ENCODE results near the gene B3GALT6. TPM values are rescaled to one million over a fixed set of nuclear protein-coding genes. Genes with fewer than 3 reads are reported as not detected.

The B3GALT6 gene
- total RNA-seq, 1 donor, result 5.9 TPM

DNA sequence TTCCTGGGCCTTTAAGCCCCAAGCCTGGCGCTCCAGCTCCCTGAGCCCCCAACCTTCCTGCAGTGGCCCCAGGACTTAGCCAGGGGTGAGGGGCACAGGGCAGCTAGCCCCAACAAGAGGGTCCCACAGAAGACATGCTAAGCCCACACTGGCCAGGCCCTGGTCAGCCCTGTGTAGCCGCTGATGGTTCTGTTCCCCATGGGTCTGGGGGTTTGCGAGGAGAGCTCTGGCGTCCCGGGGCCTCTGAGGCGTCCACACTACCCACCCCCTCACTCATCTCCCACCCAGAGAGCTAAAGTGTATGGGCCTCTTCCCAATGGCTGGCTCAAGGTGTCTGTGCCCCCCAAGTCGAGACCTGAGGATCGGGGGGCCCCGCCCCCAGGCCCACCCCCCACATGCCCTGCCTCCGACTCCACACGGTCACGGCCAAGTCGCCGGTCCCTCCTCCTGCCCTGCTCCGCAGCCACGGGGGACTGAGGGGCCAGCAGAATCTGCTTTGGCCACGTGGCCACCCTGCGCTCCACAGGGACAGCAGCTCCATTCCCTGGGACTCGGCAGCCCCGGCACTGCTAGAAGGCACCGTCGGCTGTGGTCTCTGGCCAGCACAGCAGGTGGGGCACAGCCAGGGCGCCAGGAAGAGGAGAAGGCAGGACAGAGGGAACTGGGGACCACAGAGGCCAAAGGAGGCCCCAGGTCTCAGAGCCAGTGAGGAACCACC is 33.5 kb upstream of the B3GALT6 start:
- Histone ChIP-seq H3K27me3 (ENCODE audit: insufficient read depth, low read length) (no peaks in the 10 kb centered on the region), H3K4me3 (ENCODE audit: low read length) (no peak overlapping the region), H3K4me1 (ENCODE audit: insufficient read depth, low read length) (peaks cover 4% of the 10 kb centered on the region), H3K9me3 (ENCODE audit: low read depth, low read length) (no peaks in the 10 kb centered on the region)

DNA sequence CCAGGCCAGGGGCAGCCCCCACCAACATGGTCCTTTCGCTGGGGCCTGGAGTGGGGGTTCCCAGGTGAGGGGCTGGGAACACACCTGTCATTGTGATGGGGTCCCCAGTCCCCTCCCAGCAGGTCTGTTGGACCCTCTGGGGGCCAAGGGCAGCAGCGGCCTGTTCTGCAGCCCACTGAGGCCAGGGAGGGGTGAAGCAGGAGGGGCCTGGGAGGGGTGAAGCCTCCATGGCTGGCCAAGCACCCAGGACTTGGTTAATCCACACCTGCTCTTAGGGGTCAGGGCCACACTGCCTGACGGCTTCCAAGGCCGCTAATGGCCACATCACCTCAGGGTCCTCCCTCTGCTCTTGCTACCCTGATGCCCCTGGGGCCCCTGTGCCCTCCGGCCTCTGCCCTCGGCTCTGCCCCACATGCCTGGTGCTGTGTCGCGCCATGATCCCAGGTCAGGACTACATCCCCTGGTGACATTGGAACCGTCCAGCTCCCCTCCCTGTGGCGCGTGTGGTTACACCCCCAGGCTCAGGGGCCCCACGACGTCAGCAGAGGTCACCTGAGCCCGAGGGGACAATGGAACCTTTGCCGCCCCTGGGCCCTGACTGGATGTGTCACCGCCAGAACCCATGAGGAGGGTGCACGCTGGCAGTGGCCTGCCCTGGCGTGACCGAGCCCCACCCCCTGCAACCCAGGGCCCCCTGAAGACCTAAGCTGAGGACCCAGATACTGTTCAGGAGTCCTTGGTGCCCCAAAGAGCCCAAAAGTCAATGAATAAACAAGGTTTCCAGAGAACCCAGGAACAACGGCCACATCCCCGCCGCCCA is 32.7 kb upstream of the B3GALT6 start:
- H3K4me3 ChIP-seq (ENCODE audit: low read length), result no peak overlapping the region
- H3K4me1 ChIP-seq (ENCODE audit: insufficient read depth, low read length), result peaks cover 4% of the 10 kb centered on the region
- no peaks in the 10 kb centered on the region for H3K27me3 ChIP-seq (ENCODE audit: insufficient read depth, low read length)
- H3K9me3 ChIP-seq (ENCODE audit: low read depth, low read length), result no peaks in the 10 kb centered on the region

DNA sequence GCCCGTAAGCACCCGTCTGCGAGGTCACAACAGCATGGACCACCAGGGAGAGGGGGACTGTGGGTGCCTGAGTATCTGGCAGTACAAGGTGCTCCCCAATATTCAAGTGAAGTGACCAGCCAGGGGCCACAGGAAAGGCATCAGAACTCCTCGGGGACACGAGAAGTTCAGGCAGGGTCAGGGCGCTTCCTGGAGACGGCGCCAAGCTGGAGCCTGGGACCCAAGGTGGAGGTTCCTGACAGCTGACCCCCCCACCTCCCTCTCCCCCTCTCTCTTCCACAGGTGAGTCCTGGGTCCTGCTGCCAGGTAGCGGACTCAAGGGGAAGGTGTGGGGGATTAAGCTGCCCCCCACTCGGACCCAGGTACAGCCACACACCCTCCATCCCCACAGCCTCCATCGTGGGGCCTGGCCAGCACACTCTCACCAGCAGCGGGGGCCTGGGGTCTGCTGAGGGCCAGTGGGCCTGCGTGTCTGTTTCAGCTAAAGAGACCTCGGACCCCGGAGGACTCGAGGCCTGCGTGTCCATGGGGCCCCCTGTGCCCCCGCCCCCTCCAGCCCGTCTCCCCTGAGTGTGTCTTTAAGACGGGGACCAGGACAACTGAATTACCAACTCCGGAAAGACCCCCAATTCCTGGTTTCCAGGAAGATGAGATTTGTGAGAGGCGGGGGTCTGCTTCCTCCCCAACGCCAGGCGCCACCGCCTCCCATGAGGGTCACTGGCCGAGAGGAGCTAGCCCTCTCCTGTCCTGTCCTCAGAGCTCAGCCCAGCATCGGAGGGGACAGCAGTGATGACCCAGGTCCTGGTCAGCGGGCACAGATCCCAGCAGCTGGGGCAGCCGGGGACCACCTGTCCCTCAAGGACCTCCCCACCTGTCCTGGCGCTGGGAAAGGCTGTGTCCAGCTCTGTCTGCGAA is 31.8 kb upstream of the B3GALT6 start:
- Histone ChIP-seq H3K4me1 (ENCODE audit: insufficient read depth, low read length) (peaks cover 4% of the 10 kb centered on the region), H3K4me3 (ENCODE audit: low read length) (no peak overlapping the region), H3K27me3 (ENCODE audit: insufficient read depth, low read length) (no peaks in the 10 kb centered on the region)

DNA sequence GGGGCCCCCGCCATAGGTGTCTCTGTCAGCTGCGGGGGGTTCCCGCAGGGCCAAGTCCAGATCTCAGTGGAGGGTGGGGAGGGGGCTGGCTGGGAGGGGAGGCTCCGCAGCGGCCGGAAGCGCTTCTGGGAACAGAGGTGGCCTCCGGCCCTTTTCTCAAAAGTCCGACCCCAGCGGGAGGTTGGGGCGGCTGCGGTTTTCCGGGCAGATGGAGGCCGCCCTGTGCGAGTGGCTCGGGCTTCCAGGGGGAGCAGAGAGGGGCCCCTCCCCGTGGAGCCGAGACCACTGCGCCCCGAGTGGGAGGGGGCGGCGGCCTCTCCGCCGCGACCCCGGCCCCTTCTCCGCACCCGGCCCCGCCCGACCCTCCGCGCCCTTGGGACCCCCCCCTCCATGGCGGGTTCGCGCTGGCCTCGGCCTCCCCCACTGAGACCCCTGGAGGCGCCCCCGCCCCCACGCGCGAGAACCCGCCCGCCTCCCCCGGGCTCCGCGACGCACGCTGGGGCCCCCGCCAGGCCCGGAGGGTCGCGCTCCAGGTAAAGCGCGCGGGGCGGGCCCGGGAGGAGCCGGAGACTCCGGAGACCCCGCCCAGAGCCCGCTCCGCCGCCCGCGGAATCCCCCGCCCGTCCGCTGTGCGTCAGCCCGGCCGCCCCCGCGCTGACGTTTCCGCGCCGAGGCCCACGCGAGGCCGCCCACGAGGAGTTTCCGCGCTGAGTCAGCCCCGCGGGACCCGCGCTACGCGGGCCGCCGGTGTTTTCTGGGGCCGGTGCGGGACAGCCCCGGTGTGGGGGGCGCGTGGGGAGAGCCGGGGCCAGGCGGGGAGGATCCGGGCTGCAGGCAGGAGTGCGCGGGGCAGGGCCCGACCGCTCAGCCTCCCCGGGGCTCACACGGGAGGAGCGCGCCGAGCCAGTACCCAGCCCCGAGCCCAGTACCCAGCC is 30.9 kb upstream of the B3GALT6 start:
- Histone ChIP-seq H3K9me3 (ENCODE audit: low read depth, low read length) (no peaks in the 10 kb centered on the region), H3K27me3 (ENCODE audit: insufficient read depth, low read length) (no peaks in the 10 kb centered on the region), H3K4me3 (ENCODE audit: low read length) (no peak overlapping the region), H3K4me1 (ENCODE audit: insufficient read depth, low read length) (peaks cover 10% of the 10 kb centered on the region)

More for the DNA sequence above, 31.8 kb upstream of the B3GALT6 start:
- H3K9me3 ChIP-seq (ENCODE audit: low read depth, low read length), result no peaks in the 10 kb centered on the region

DNA sequence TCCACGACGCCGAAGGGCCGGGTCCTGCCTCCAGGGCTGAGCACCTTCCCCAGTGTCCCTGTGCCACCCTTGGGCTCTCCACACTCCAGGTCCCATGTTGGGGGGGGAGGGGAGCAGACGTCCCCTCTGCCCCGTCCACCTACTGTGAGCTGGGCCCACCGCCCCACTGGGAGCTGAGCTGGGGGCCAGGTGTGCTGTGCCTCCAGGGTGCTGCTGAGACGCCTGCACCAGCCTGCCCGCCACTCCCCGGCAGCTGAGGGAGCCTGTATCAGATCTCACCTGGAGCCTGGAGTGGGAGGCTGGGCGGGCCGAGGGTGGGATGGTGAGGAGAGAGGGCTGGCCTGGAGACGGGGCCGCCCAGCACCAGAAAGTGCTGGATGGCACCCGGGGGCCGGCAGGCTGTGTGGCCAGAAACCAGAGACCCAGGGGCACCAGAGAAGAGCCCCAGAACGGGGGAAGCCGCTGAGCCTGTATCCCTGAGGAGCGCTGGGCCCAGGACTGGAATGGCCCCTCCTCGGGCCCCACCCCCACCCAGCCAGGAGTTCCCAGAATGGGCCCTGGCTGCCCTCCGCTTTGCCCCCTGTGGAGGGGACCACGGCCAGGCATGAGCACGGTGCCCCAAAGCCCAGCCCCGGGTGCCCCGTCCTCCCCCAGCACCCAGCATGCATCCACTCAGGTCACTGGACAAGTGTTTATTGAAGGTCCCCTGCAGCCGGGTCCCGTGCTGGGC is 29.0 kb upstream of the B3GALT6 start:
- H3K4me3 ChIP-seq (ENCODE audit: low read length), result no peak overlapping the region
- no peaks in the 10 kb centered on the region for H3K9me3 ChIP-seq (ENCODE audit: low read depth, low read length)
- peaks cover 13% of the 10 kb centered on the region for H3K27me3 ChIP-seq (ENCODE audit: insufficient read depth, low read length)
- H3K4me1 ChIP-seq (ENCODE audit: insufficient read depth, low read length), result peaks cover 29% of the 10 kb centered on the region

DNA sequence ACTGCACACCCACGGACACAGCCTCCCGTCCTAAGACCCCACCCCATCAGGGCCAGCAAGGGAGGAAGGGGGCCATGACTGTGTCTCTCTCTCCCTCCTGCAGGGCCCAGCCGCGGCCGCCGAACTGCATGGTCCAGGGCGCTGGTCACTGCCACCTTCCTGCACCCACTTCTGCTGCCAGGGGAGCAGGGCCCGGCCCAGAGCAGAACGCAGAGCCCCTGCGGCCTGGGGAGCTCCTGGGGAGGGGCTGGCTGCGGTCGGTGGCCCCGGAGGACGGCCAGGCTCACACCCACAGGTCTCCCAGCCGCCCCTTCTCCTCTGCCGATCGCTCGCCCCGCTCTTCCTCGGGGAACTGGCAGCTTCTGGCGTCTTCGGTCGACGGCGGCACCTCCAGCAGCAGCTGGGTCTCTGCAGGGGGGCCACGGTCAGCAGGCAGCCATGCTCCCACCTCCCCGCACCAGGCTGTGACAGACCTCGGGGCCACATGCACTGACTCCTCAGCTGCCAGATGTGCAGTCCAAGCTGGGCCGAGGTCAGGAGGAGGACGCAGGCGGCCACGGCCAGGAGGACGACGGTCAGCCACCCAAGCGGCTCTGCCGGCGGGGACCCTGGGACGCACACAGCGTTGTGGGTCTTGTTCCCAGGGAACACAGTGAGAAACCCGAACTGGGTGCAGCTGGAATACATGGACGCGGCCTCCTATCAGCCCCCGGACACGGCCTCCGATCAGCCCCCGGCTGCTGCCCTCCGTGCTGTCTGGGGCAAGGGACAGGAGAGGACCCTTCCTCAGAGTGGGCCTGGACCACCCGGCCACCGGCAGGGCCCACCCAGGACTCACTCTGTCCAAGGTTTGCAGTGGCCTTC is 28.2 kb upstream of the B3GALT6 start:
- H3K4me1 ChIP-seq (ENCODE audit: insufficient read depth, low read length), result peaks cover 35% of the 10 kb centered on the region
- H3K4me3 ChIP-seq (ENCODE audit: low read length), result no peak overlapping the region
- H3K9me3 ChIP-seq (ENCODE audit: low read depth, low read length), result no peaks in the 10 kb centered on the region
- peaks cover 13% of the 10 kb centered on the region for H3K27me3 ChIP-seq (ENCODE audit: insufficient read depth, low read length)

DNA sequence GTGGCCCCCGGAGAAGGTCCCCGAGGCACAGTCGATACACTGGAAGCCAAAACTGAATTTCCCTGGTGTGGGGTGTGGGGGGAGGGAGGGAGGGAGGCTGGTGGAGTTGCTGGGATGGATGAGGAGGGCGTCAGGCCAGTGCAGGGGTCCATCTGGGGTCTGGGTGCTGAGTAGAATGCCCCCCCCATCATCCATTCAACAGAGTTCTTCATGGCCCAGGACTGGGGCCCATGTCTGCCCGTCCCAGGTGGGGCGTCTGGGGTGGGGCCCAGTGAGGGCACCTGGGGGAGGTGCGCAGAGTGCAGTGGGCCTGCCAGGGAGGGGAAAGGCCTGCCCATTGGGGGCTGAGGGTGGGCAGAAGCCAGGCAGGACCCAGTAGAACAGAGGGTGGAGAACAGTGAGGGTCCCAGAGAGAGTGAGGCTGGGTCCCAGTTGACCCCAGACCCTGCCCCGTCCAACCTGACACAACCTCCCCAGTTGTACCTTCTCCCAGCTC is 27.6 kb upstream of the B3GALT6 start:
- H3K4me3 ChIP-seq (ENCODE audit: low read length), result no peak overlapping the region
- peaks cover 13% of the 10 kb centered on the region for H3K27me3 ChIP-seq (ENCODE audit: insufficient read depth, low read length)
- no peaks in the 10 kb centered on the region for H3K9me3 ChIP-seq (ENCODE audit: low read depth, low read length)
- H3K4me1 ChIP-seq (ENCODE audit: insufficient read depth, low read length), result peaks cover 41% of the 10 kb centered on the region

DNA sequence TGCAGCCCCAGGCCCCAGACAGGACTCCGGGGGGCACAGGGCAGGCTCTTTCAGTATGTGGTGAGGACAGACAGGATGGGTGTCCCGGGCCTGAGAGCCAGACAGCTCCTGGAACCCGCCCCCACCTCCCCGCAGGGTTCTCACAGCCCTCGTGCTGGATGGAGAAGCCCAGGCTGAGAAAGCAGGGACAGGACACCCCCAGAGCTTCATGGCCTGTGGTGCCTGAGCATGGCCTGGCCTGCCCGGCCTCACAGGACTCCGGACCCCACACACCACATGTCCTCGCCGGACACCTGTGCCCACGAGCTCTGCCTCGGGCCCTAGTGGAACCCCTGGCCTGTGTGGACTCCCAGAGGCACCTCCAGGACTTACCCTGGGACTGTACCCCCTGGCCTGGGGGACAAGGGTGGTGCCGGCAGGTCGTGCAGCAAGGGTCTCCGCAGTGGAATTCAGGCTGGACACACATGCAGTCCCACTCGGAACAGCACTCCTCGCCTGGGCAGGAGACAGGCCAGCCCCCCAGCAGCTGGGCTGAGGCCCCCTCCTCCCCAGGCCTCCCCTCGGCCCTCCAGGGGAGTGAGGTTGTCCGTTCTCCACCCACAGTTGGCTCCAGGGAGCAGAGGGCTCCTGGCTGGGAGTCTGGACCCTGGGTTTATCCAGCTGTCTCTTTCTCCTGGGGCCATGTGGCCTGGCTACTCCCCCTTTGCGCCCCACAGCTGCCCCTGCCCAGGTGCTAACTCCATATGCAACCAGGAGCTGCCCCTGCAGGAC is 26.9 kb upstream of the B3GALT6 start:
- peaks cover 13% of the 10 kb centered on the region for H3K27me3 ChIP-seq (ENCODE audit: insufficient read depth, low read length)
- H3K4me1 ChIP-seq (ENCODE audit: insufficient read depth, low read length), result peaks cover 41% of the 10 kb centered on the region
- H3K9me3 ChIP-seq (ENCODE audit: low read depth, low read length), result no peaks in the 10 kb centered on the region
- no peak overlapping the region for H3K4me3 ChIP-seq (ENCODE audit: low read length)

DNA sequence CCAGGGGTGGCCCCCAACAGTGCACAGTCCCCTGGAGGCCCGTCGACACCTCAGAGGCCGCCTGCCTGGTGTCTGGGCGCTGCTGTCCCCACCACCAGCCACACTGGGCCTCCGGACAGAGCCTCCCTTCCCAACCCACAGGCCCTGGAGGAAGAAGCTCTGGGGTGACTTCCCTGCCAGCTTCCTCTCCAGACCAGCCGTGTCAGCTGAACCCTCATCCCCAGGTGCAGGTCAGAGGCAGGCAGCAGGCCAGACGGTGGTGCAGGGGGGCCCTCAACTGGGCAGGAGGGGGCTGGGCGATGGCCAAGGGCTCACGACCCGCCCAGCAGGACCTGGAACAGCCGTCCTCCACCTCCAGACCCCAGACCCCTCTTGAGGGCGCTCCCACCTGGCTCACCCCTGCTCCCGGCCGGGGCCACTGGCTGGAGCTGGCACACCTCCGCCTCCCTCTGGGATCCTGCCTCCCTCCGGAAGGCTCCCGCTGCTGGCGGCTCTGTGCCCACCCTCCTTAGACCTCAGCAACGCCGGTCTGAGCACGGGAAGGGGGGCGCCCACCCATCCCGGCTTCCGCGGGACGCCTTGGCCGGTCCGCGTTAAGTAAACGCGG is 26.2 kb upstream of the B3GALT6 start:
- peaks cover 37% of the 10 kb centered on the region for H3K4me1 ChIP-seq (ENCODE audit: insufficient read depth, low read length)
- H3K9me3 ChIP-seq (ENCODE audit: low read depth, low read length), result no peaks in the 10 kb centered on the region
- peak overlapping the region; percentile 19 for H3K4me3 ChIP-seq (ENCODE audit: low read length)
- H3K27me3 ChIP-seq (ENCODE audit: insufficient read depth, low read length), result peaks cover 13% of the 10 kb centered on the region

DNA sequence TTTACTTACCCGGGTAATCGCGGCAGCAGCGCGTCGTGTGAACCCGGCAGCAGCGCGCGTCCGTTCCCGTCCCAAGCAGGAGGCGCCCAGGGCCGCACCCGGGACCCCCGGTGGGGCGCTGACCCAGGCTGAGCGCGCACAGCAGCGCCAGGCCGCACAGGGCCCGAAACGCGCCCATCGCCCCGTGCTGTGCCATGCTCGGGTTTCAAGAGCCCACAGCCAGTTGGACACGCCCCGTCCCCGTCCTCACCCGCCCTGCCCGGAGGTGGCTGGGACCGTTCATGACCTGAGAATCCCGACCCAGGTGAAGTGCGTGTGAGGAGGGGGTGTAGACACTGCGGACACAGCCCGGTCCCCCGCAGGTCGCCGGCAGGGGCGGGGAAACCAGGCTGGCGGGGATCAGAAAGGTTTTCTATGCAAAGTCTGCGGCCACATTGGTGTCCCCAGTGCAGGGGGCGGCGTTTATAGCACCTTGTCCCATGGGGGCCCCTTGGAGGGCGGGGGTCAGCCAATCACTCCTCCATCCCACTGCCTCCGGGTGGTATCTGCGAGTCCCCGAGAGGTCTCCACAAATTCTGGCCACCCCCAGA is 25.6 kb upstream of the B3GALT6 start, which contains the start of gene TNFRSF18:
TNFRSF18 (minus strand) TSS at position 217 of the 590 bp plus-strand sequence; CDS start at position 196, 21 bp downstream.
- H3K4me3 ChIP-seq (ENCODE audit: low read length), result peak within 1 kb of the TSS; percentile 19
- H3K4me1 ChIP-seq (ENCODE audit: insufficient read depth, low read length), result peaks cover 37% of the 10 kb centered on the region
- H3K9me3 ChIP-seq (ENCODE audit: low read depth, low read length), result no peaks in the 10 kb centered on the region
- H3K27me3 ChIP-seq (ENCODE audit: insufficient read depth, low read length), result peaks cover 13% of the 10 kb centered on the region

DNA sequence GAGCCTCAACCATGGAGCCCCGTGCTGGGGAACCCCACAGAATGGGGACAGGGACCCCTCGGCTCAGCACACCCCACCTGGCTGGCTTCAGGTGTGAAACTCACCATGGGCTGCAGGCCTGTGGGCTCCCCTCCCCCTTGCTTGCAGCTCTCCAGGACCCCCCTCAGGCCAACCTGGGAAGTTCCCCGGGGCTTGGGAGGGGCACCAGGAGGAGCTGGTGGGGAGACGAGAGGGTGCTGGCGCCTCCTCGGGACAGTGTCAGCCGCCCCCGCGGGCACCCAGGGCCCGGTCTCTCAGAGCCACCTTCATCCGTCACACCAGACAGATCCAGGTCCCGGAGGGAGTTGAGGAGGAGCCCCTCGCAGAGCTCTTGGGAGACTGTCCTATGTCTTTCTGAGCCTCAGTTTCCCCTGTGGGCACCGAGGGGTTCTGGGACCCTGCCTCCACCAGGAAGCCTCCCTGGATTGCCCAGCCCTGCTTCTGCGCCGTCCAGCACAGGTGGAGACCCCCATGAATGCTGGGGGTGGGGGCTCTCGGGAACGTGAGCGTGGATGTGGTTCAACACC is 25.0 kb upstream of the B3GALT6 start:
- Histone ChIP-seq H3K4me1 (ENCODE audit: insufficient read depth, low read length) (peaks cover 38% of the 10 kb centered on the region), H3K4me3 (ENCODE audit: low read length) (no peak overlapping the region), H3K27me3 (ENCODE audit: insufficient read depth, low read length) (peaks cover 13% of the 10 kb centered on the region), H3K9me3 (ENCODE audit: low read depth, low read length) (no peaks in the 10 kb centered on the region)
